Keratinocyte (primary cell): ENCODE results near the gene ASIC1.

Source experiments
- CTCF ChIP-seq, 3 experiments: IDR thresholded peaks in 1 of 3; conservative IDR thresholded peaks in 1 of 3; optimal IDR thresholded peaks in 1 of 3; 2 replicates in 2 of 3; 3 replicates in 1 of 3; pipeline versions ENCODE3 to v1.5.1; 2011; ENCODE audit warnings: low read length in 3 of 3, mild to moderate bottlenecking in 3 of 3, moderate library complexity in 2 of 3, control low read depth in 1 of 3, inconsistent platforms in 1 of 3; ENCODE audit not compliant: insufficient read depth in 2 of 3; ENCODE audit errors: extremely low read depth in 1 of 3
- EZH2 ChIP-seq: IDR thresholded peaks from one replicate; pipeline ENCODE4 v1.6.1; 2012; ENCODE audit warnings: inconsistent platforms, mild to moderate bottlenecking, low read length, moderate library complexity

GRCh38 chr12:50082644-50083043, 25.2 kb downstream of the ASIC1 start:
- TF ChIP-seq CTCF (optimal IDR thresholded peaks at IDR 0.05 in 1 of 3, IDR thresholded peaks at IDR 0.05 in 1 of 3, conservative IDR thresholded peaks at IDR 0.05 in 1 of 3; ENCODE audit: extremely low read depth in 1 of 3, insufficient read depth in 2 of 3, low read length in 3 of 3) (no peak), EZH2 (no peak)
